Nephron progenitor cell (in vitro differentiated cells): Measurements from ENCODE around the gene POLR3E.

Source experiments
- DNase-seq: peaks from one replicate; pipeline ENCODE4 v3.0.0; 2021
- H3K27ac Mint-ChIP-seq: 2 replicates; pipeline ENCODE4 v1.8.0; 2021; ENCODE audit warnings: mild to moderate bottlenecking, moderate library complexity, mixed read lengths
- H3K27me3 Mint-ChIP-seq: 2 replicates; pipeline ENCODE4 v1.8.0; 2021; ENCODE audit warnings: mild to moderate bottlenecking, low read depth, mixed read lengths; ENCODE audit not compliant: poor library complexity
- H3K36me3 Mint-ChIP-seq: 2 replicates; pipeline ENCODE4 v1.8.0; 2021; ENCODE audit warnings: low read depth, mixed read lengths
- H3K4me1 Mint-ChIP-seq: 2 replicates; pipeline ENCODE4 v1.8.0; 2021; ENCODE audit warnings: mixed read lengths
- H3K4me3 Mint-ChIP-seq: 2 replicates; pipeline ENCODE4 v1.8.0; 2021; ENCODE audit warnings: mild to moderate bottlenecking, moderate library complexity, mixed read lengths
- H3K9me3 Mint-ChIP-seq: 2 replicates; pipeline ENCODE4 v1.8.0; 2021; ENCODE audit warnings: mild to moderate bottlenecking, moderate library complexity, mixed read lengths
- TF ChIP-seq, protein P1 (sequence below): fragments of 200-600 bp; sonication (generic); IDR thresholded peaks from 2 replicates; pipeline ENCODE4 v1.5.0; 2021; ENCODE audit warnings: antibody characterized with exemption

POLR3E gene

GRCh38 chr16:22302776-22303363 lies 5.7 kb downstream of the POLR3E start:
- peaks cover 35% of the 10 kb centered on the region for H3K36me3 Mint-ChIP-seq
- H3K4me1 Mint-ChIP-seq = peaks cover 21% of the 10 kb centered on the region
- H3K9me3 Mint-ChIP-seq = no peaks in the 10 kb centered on the region
- no peak overlapping the region for H3K4me3 Mint-ChIP-seq
- no peak for DNase-seq
- TF ChIP-seq, protein P1, sequence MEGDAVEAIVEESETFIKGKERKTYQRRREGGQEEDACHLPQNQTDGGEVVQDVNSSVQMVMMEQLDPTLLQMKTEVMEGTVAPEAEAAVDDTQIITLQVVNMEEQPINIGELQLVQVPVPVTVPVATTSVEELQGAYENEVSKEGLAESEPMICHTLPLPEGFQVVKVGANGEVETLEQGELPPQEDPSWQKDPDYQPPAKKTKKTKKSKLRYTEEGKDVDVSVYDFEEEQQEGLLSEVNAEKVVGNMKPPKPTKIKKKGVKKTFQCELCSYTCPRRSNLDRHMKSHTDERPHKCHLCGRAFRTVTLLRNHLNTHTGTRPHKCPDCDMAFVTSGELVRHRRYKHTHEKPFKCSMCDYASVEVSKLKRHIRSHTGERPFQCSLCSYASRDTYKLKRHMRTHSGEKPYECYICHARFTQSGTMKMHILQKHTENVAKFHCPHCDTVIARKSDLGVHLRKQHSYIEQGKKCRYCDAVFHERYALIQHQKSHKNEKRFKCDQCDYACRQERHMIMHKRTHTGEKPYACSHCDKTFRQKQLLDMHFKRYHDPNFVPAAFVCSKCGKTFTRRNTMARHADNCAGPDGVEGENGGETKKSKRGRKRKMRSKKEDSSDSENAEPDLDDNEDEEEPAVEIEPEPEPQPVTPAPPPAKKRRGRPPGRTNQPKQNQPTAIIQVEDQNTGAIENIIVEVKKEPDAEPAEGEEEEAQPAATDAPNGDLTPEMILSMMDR = no peak
- H3K27me3 Mint-ChIP-seq = peaks cover 11% of the 10 kb centered on the region
- H3K27ac Mint-ChIP-seq = peak overlapping the region; percentile 16

DNA sequence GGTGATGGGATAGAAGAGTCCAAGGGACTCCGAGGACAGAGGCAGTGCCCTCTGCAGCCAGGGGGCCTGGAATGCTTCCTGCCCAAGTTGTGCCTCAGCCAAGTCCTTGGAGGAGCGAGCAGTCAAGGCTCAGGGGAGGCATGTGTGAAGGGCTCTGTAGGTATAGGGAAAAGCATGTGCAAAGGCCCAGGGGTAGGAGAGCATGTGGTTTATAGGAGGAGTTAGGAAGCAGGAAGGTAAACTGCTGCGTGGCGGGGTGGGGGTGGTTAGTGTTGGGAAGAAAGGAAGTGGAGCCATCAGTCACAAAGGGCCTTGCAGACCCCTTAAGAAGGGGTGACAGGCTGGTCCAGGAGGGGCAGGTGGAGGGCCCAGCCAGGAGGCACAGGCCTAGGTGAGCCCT lies 7.2 kb downstream of the POLR3E start:
- Mint-ChIP-seq H3K9me3 (no peaks in the 10 kb centered on the region), H3K27ac (no peak overlapping the region), H3K27me3 (peaks cover 3% of the 10 kb centered on the region), H3K36me3 (peaks cover 35% of the 10 kb centered on the region), H3K4me3 (no peak overlapping the region), H3K4me1 (peaks cover 11% of the 10 kb centered on the region)
- TF ChIP-seq, protein P1 = no peak
- no peak for DNase-seq

- no peaks in the 10 kb centered on the region for H3K9me3 Mint-ChIP-seq
- no peak for DNase-seq
- H3K27ac Mint-ChIP-seq = no peak overlapping the region
- peaks cover 48% of the 10 kb centered on the region for H3K36me3 Mint-ChIP-seq
- TF ChIP-seq, protein P1 = no peak
- no peak overlapping the region for H3K4me3 Mint-ChIP-seq
- H3K27me3 Mint-ChIP-seq = peaks cover 3% of the 10 kb centered on the region
- H3K4me1 Mint-ChIP-seq = no peaks in the 10 kb centered on the region
Observed at GRCh38 chr16:22306788-22307187, 9.6 kb downstream of the POLR3E start.

GRCh38 chr16:22307838-22308237 lies 10.6 kb downstream of the POLR3E start:
- Mint-ChIP-seq H3K4me3 (no peak overlapping the region), H3K27ac (peak overlapping the region; percentile 3), H3K27me3 (peaks cover 3% of the 10 kb centered on the region), H3K36me3 (peaks cover 46% of the 10 kb centered on the region), H3K4me1 (no peaks in the 10 kb centered on the region), H3K9me3 (no peaks in the 10 kb centered on the region)
- no peak for DNase-seq
- TF ChIP-seq, protein P1 = no peak

GRCh38 chr16:22308824-22309520 lies 11.8 kb downstream of the POLR3E start:
- H3K9me3 Mint-ChIP-seq = no peaks in the 10 kb centered on the region
- no peak for DNase-seq
- H3K27me3 Mint-ChIP-seq = peaks cover 3% of the 10 kb centered on the region
- H3K27ac Mint-ChIP-seq = no peak overlapping the region
- H3K4me1 Mint-ChIP-seq = no peaks in the 10 kb centered on the region
- peaks cover 47% of the 10 kb centered on the region for H3K36me3 Mint-ChIP-seq
- no peak overlapping the region for H3K4me3 Mint-ChIP-seq
- TF ChIP-seq, protein P1 = no peak

DNA sequence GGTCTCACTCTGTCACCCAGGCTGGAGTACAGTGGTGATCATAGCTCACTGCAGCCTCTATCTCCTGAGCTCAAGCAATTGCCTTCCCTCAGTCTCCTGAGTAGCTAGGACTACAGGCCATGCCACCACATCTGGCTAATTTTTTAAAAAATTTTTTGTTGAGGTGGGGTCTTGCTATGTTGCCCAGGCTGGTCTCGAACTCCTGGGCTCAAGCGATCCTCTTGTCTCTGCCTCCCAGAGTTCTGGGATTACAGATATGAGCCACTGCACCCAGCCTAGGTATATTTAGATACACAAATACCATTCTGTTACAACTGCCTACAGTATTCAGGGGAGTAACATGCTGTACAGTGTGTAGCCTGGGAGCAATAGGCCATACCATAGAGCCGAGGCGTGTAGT lies 14.3 kb downstream of the POLR3E start:
- DNase-seq = no peak
- Mint-ChIP-seq H3K36me3 (peaks cover 46% of the 10 kb centered on the region), H3K27me3 (no peaks in the 10 kb centered on the region), H3K9me3 (no peaks in the 10 kb centered on the region), H3K27ac (no peak overlapping the region), H3K4me3 (no peak overlapping the region), H3K4me1 (no peaks in the 10 kb centered on the region)
- TF ChIP-seq, protein P1 = no peak
